Testis (tissue), 3 donors: ENCODE measurements around the gene UBE2O. TPM values are rescaled to one million over a fixed set of nuclear protein-coding genes. Genes with fewer than 3 reads are reported as not detected.
A peak's percentile ranks its signal among the peaks of the same experiment; 100 is the strongest.

Experiments
- DNase-seq: peaks from one replicate; pipeline ENCODE4 v3.0.0-alpha.2; 2019
- H3K27ac ChIP-seq, 2 donors: fragments of 200-600 bp; sonication (generic); one replicate each; pipeline ENCODE4 v1.5.1; 2019
- H3K27me3 ChIP-seq: fragments of 200-600 bp; sonication (generic); one replicate; pipeline ENCODE4 v1.5.1; 2019
- H3K36me3 ChIP-seq: fragments of 200-600 bp; sonication (generic); one replicate; pipeline ENCODE4 v1.5.1; 2017; ENCODE audit warnings: low read depth; ENCODE audit errors: missing control alignments
- H3K4me1 ChIP-seq: fragments of 200-600 bp; sonication (generic); one replicate; pipeline ENCODE4 v1.5.1; 2019
- H3K4me3 ChIP-seq, 2 donors: fragments of 200-600 bp; sonication (generic); one replicate each; pipeline ENCODE4 v1.5.1; 2017 to 2019
- H3K9me3 ChIP-seq: fragments of 200-600 bp; sonication (generic); one replicate; pipeline ENCODE4 v1.5.1; 2017
- CTCF ChIP-seq, 3 experiments: fragments of 450-650 bp in 2 of 3; fragments of 200-600 bp in 1 of 3; sonication (generic) in 1 of 3; IDR thresholded peaks; one replicate each; pipeline ENCODE4 v1.5.1; 2016 to 2019; ENCODE audit warnings: antibody characterized with exemption in 3 of 3, mild to moderate bottlenecking in 2 of 3, moderate library complexity in 1 of 3
- POLR2A ChIP-seq: fragments of 450-650 bp; IDR thresholded peaks from one replicate; pipeline ENCODE4 v1.6.1; 2017; ENCODE audit warnings: antibody characterized with exemption, mild to moderate bottlenecking, moderate library complexity
- WGBS, 2 donors: methylation state at CpG; one replicate each; pipeline ENCODE4 v1.1.5; 2018; 5-methylcytosine and 5-hydroxymethylcytosine counted together
- intact Hi-C: fragments of 100-400 bp; cut with DNase I; formaldehyde crosslinking; loops from one replicate; pipeline ENCODE4 v1.15.1; 2023; ENCODE audit warnings: low total_unique reads
- polyA plus RNA-seq: library from polyadenylated mRNA; stranded (reverse); fragments of 350-450 nt; fragmentation: Illumina TruSeq; extraction: RNeasy Lipid Tissue Mini Kit (QIAGEN cat#74804); gene quantifications from one replicate; pipeline ENCODE4 v1.2.3, GENCODE V29; 2014; ENCODE audit warnings: low read depth, low replicate concordance; ENCODE audit not compliant: insufficient read depth
- total RNA-seq, 2 donors: library from RNA; depleted of rRNA; stranded (reverse); fragments of >200 nt; gene quantifications; one replicate each; pipeline ENCODE4 v1.2.3, GENCODE V29; 2016

The UBE2O gene
- total and polyA plus RNA-seq, 3 donors from 2014 or later, result 40.6 to 58.0 (median 56.6) TPM

GRCh38 chr17:76416457-76416856 is 36.5 kb downstream of the UBE2O start:
- TF ChIP-seq POLR2A (no peak), CTCF (IDR thresholded peaks at IDR 0.05) (no peak)
- H3K4me1 ChIP-seq, result peaks cover 22% of the 10 kb centered on the region
- H3K27me3 ChIP-seq, result no peaks in the 10 kb centered on the region
- DNase-seq, result no peak
- no peaks in the 10 kb centered on the region for H3K36me3 ChIP-seq
- no peak overlapping the region for H3K27ac ChIP-seq
- no peak overlapping the region for H3K4me3 ChIP-seq
- intact Hi-C loops, result no loop called here
- 83 to 88% methylated on average over 3 to 6 of the region's 6 CpGs for WGBS, 2 donors
- no peaks in the 10 kb centered on the region for H3K9me3 ChIP-seq

- H3K27me3 ChIP-seq, result no peaks in the 10 kb centered on the region
- no peak for DNase-seq
- peaks cover 22% of the 10 kb centered on the region for H3K4me1 ChIP-seq
- intact Hi-C loops, result no loop called here
- no peak overlapping the region for H3K4me3 ChIP-seq
- no peaks in the 10 kb centered on the region for H3K9me3 ChIP-seq
- no peak overlapping the region for H3K27ac ChIP-seq
- no peaks in the 10 kb centered on the region for H3K36me3 ChIP-seq
- TF ChIP-seq CTCF (IDR thresholded peaks at IDR 0.05) (no peak), POLR2A (no peak)
- 81% methylated on average over 15 of the region's 15 CpGs for WGBS, 2 donors
These were observed 37.2 kb downstream of the UBE2O start for GRCh38 chr17:76415786-76416185.

- Histone ChIP-seq H3K27ac (no peak overlapping the region), H3K36me3 (no peaks in the 10 kb centered on the region), H3K27me3 (no peaks in the 10 kb centered on the region), H3K4me1 (peaks cover 10% of the 10 kb centered on the region), H3K4me3 (no peak overlapping the region), H3K9me3 (no peaks in the 10 kb centered on the region)
- intact Hi-C loops, result no loop called here
- 55 to 73% methylated on average over 12 to 21 of the region's 21 CpGs for WGBS, 2 donors
- peak; percentile 76 for DNase-seq
- TF ChIP-seq CTCF (IDR thresholded peaks at IDR 0.05) (no peak), POLR2A (no peak)
These were observed 38.3 kb downstream of the UBE2O start for GRCh38 chr17:76414334-76415295.

- H3K4me1 ChIP-seq, result peaks cover 16% of the 10 kb centered on the region
- 94% methylated on average over 5 of the region's 5 CpGs for WGBS, 2 donors
- intact Hi-C loops, result no loop called here
- H3K27me3 ChIP-seq, result no peaks in the 10 kb centered on the region
- no peak overlapping the region for H3K27ac ChIP-seq
- H3K36me3 ChIP-seq, result no peaks in the 10 kb centered on the region
- H3K4me3 ChIP-seq, result no peak overlapping the region
- TF ChIP-seq CTCF (IDR thresholded peaks at IDR 0.05) (no peak), POLR2A (no peak)
- DNase-seq, result no peak
- no peaks in the 10 kb centered on the region for H3K9me3 ChIP-seq
These were observed 41.7 kb downstream of the UBE2O start for GRCh38 chr17:76411247-76411646.
